Natural killer cell (primary cell): ENCODE measurements around the gene SMIM34. TPM values are rescaled to one million over a fixed set of nuclear protein-coding genes. Genes with fewer than 3 reads are reported as not detected.
A peak's percentile ranks its signal among the peaks of the same experiment; 100 is the strongest.
"Not testable (repeated sequence)": the region's sequence is repeated elsewhere in the genome, so short reads cannot be mapped to it uniquely, and the experiment has no call there.

Experiments used
- ATAC-seq, 3 donors: fragments of 150-1000 bp in 2 of 3; fragments of 200-7000 bp in 1 of 3; cut with Tn5 transposase; 1 replicate in 1 of 3; 2 replicates in 2 of 3; pipeline ENCODE4 v1.10.0; 2021; ENCODE audit warnings: mild to moderate bottlenecking in 2 of 3, moderate library complexity in 2 of 3
- DNase-seq, 2 donors: peaks; one replicate each; pipeline versions ENCODE4 v3.0.0 to v3.0.0-alpha.2; 2013 to 2021; ENCODE audit warnings: mixed read lengths in 1 of 2
- H3K27ac ChIP-seq: one replicate; pipeline ENCODE4 v1.5.1; 2013; ENCODE audit warnings: mild to moderate bottlenecking, low read length
- H3K27me3 ChIP-seq: one replicate; pipeline ENCODE4 v1.6.1; 2013; ENCODE audit warnings: low read length; ENCODE audit not compliant: control insufficient read depth, insufficient read depth
- H3K36me3 ChIP-seq: one replicate; pipeline ENCODE4 v1.6.1; 2013; ENCODE audit warnings: low read length; ENCODE audit not compliant: control insufficient read depth, insufficient read depth
- H3K4me1 ChIP-seq: one replicate; pipeline ENCODE4 v1.6.1; 2013; ENCODE audit warnings: low read length; ENCODE audit not compliant: control insufficient read depth, insufficient read depth
- H3K4me3 ChIP-seq: one replicate; pipeline ENCODE4 v1.5.1; 2013; ENCODE audit warnings: low read length
- H3K9me3 ChIP-seq: one replicate; pipeline ENCODE4 v1.6.1; 2013; ENCODE audit warnings: low read length; ENCODE audit not compliant: control insufficient read depth, insufficient read depth
- H3K27ac Mint-ChIP-seq, 2 donors: one replicate each; pipeline ENCODE4 v1.8.0; 2022; ENCODE audit warnings: mild to moderate bottlenecking in 2 of 2, mixed read lengths in 2 of 2, moderate library complexity in 1 of 2
- H3K27me3 Mint-ChIP-seq, 2 donors: one replicate each; pipeline ENCODE4 v1.8.0; 2022; ENCODE audit warnings: low read depth in 2 of 2, mixed read lengths in 2 of 2
- H3K36me3 Mint-ChIP-seq: one replicate; pipeline ENCODE4 v1.8.0; 2022; ENCODE audit warnings: mixed read lengths
- H3K4me1 Mint-ChIP-seq, 2 donors: one replicate each; pipeline ENCODE4 v1.8.0; 2022; ENCODE audit warnings: mixed read lengths in 2 of 2
- H3K4me3 Mint-ChIP-seq: one replicate; pipeline ENCODE4 v1.8.0; 2022; ENCODE audit warnings: mild to moderate bottlenecking, moderate library complexity, mixed read lengths
- H3K9me3 Mint-ChIP-seq, 2 donors: one replicate each; pipeline ENCODE4 v1.8.0; 2022; ENCODE audit warnings: mixed read lengths in 2 of 2
- WGBS: methylation state at CpG from one replicate; pipeline ENCODE4 v1.1.7; 2013; ENCODE audit warnings: missing lambda C conversion rate; ENCODE audit not compliant: insufficient coverage; 5-methylcytosine and 5-hydroxymethylcytosine counted together
- intact Hi-C: fragments of 100-400 bp; cut with micrococcal nuclease; formaldehyde crosslinking; loops from one replicate; pipeline ENCODE4 v1.14.2; 2022
- total RNA-seq, 4 donors: library from RNA; stranded (reverse); fragments of 120-200 nt in 1 of 4; gene quantifications; one replicate each; pipeline versions ENCODE4 v1.2.3 to v1.2.4, GENCODE V29; 2013 to 2022

The SMIM34 gene, protein sequence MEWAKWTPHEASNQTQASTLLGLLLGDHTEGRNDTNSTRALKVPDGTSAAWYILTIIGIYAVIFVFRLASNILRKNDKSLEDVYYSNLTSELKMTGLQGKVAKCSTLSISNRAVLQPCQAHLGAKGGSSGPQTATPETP
- total RNA-seq, result not detected
- total RNA-seq (2013), result not detected

- H3K27ac Mint-ChIP-seq, result not testable (repeated sequence)
Observed at GRCh38 chr21:34423805-34424204, at the start of gene SMIM34. Gene SMIM34 (minus strand): TSS chr21:34423951. CDS start chr21:34423839, 112 bp downstream.

DNA sequence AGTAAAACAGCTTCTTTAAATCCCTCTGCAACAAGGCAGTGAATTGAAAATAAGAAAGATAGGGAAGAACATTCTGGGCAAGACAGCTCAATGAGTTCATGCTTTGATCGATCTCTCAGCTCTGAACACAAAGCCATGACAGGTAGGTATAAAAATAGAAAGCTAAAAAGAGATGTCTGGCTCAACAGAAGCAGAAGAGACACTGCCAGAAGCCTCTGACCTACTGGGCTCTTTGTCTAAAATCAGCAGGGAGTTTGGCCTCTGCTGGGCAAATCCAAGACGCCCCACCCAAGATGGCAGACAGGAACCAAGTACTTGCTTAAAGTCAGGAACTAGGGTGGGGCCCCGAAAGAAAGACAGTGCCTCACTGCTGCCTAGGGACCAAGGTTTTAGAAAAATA is 43.6 kb upstream of the SMIM34 start:
- H3K36me3 Mint-ChIP-seq, H3K36me3 ChIP-seq, ATAC-seq, H3K4me1 Mint-ChIP-seq, H3K27ac ChIP-seq, H3K27ac Mint-ChIP-seq, H3K9me3 ChIP-seq, intact Hi-C loops, H3K4me3 ChIP-seq, H3K27me3 Mint-ChIP-seq, H3K4me1 ChIP-seq, H3K4me3 Mint-ChIP-seq, DNase-seq, H3K27me3 ChIP-seq, H3K9me3 Mint-ChIP-seq: not testable (repeated sequence)
- no CpG with 5 or more reads among the region's 3 CpGs for WGBS

More at GRCh38 chr21:34423805-34424204, at the start of gene SMIM34:
- H3K36me3 ChIP-seq, H3K9me3 ChIP-seq, ATAC-seq, H3K4me3 Mint-ChIP-seq, DNase-seq, H3K36me3 Mint-ChIP-seq, H3K4me1 ChIP-seq, H3K4me1 Mint-ChIP-seq, H3K27ac ChIP-seq, H3K27me3 ChIP-seq, H3K9me3 Mint-ChIP-seq, H3K4me3 ChIP-seq, intact Hi-C loops, H3K27me3 Mint-ChIP-seq: not testable (repeated sequence)
- WGBS, result no CpG with 5 or more reads among the region's 4 CpGs

GRCh38 chr21:34459426-34459825 is 35.7 kb upstream of the SMIM34 start:
- H3K36me3 Mint-ChIP-seq, H3K27ac Mint-ChIP-seq, H3K9me3 Mint-ChIP-seq, H3K4me3 ChIP-seq, H3K4me3 Mint-ChIP-seq, DNase-seq, H3K27me3 Mint-ChIP-seq, intact Hi-C loops, H3K36me3 ChIP-seq, H3K4me1 Mint-ChIP-seq, H3K27ac ChIP-seq, H3K27me3 ChIP-seq, H3K9me3 ChIP-seq, H3K4me1 ChIP-seq: not testable (repeated sequence)
- no CpG with 5 or more reads among the region's 36 CpGs for WGBS
- peak in 1 of 3 donors; percentile 44 for ATAC-seq

DNA sequence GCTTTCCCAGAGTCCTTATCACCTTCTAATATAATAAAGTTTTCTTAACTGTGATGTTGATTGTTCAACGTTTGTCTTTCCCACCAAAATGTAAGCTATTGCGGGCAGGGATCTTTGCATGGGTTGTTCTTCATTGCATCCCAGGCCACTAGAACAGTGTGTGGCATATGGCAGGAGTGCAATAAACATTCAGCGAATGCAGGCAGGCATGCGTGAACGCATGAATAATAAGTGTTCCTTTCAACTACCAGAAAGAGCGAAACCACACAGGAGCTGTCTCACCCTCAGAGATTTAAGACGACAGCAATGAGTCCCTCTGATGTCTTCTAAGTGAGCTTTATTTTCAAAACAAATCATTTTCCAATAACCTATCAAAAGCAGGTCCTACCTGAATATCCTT is 34.5 kb upstream of the SMIM34 start:
- H3K36me3 ChIP-seq, ATAC-seq, DNase-seq, H3K9me3 ChIP-seq, H3K27me3 Mint-ChIP-seq, H3K4me3 Mint-ChIP-seq, H3K27ac ChIP-seq, H3K9me3 Mint-ChIP-seq, H3K4me1 Mint-ChIP-seq, H3K27ac Mint-ChIP-seq, H3K4me3 ChIP-seq, H3K4me1 ChIP-seq, H3K27me3 ChIP-seq, H3K36me3 Mint-ChIP-seq, intact Hi-C loops: not testable (repeated sequence)
- WGBS, result no CpG with 5 or more reads among the region's 7 CpGs

DNA sequence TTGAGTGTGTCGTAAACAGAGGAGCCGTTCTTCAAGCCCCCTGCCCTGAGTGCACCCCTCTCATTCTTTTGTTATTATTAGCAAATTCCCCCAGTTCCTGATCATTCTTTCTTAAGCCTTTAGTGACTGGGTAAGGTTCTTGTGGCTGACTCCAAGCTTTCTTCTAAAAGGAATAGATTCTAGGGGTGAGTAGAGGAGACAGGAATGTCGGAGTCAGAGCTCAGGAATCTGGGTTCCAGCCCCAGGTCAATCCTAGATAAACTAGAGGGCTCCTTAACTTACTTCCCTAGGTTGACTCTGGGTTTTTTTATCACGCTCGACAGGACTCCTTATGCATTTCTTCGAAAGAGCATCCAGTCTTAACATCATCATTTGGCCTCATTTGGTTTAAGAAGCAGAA is 32.4 kb upstream of the SMIM34 start:
- H3K9me3 ChIP-seq, ATAC-seq, H3K4me1 Mint-ChIP-seq, H3K4me3 Mint-ChIP-seq, H3K36me3 ChIP-seq, H3K27me3 Mint-ChIP-seq, H3K4me3 ChIP-seq, H3K27ac Mint-ChIP-seq, H3K27me3 ChIP-seq, DNase-seq, intact Hi-C loops, H3K9me3 Mint-ChIP-seq, H3K27ac ChIP-seq, H3K36me3 Mint-ChIP-seq, H3K4me1 ChIP-seq: not testable (repeated sequence)
- WGBS, result no CpG with 5 or more reads among the region's 6 CpGs

GRCh38 chr21:34455628-34456027 is 31.9 kb upstream of the SMIM34 start:
- H3K27me3 ChIP-seq, DNase-seq, intact Hi-C loops, H3K27ac Mint-ChIP-seq, H3K9me3 Mint-ChIP-seq, H3K27ac ChIP-seq, ATAC-seq, H3K4me1 Mint-ChIP-seq, H3K4me3 ChIP-seq, H3K27me3 Mint-ChIP-seq, H3K36me3 ChIP-seq, H3K4me1 ChIP-seq, H3K9me3 ChIP-seq, H3K4me3 Mint-ChIP-seq, H3K36me3 Mint-ChIP-seq: not testable (repeated sequence)
- no CpG with 5 or more reads among the region's 10 CpGs for WGBS

DNA sequence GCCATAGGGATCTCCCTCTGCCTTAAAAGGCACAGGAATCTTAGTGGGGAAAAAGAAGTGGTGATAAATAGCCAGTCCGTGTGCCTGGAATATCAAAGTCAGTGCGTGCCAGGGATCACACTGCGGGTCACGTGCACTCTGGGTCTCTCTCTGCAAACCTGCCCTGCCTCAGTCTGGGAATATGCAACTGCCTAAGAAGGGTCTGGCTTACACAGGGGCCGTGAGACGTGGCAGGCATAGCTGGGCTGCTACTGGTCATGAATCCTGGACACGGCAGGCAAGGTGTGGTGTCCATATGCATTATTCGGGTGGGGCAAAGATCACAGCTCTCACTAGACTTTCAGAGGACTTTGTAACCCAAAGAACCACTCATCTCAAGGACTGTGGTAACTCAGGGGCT is 23.3 kb upstream of the SMIM34 start:
- H3K36me3 ChIP-seq, ATAC-seq, H3K4me1 Mint-ChIP-seq, H3K27me3 ChIP-seq, H3K36me3 Mint-ChIP-seq, H3K27ac ChIP-seq, DNase-seq, H3K4me3 Mint-ChIP-seq, H3K27me3 Mint-ChIP-seq, H3K9me3 Mint-ChIP-seq, H3K27ac Mint-ChIP-seq, H3K4me3 ChIP-seq, intact Hi-C loops, H3K9me3 ChIP-seq, H3K4me1 ChIP-seq: not testable (repeated sequence)
- WGBS, result no CpG with 5 or more reads among the region's 8 CpGs

GRCh38 chr21:34443486-34443885 is 19.7 kb upstream of the SMIM34 start:
- H3K9me3 Mint-ChIP-seq, H3K27me3 Mint-ChIP-seq, intact Hi-C loops, H3K4me1 Mint-ChIP-seq, H3K4me3 Mint-ChIP-seq, H3K27me3 ChIP-seq, H3K36me3 ChIP-seq, H3K4me3 ChIP-seq, H3K27ac Mint-ChIP-seq, H3K36me3 Mint-ChIP-seq, DNase-seq, H3K9me3 ChIP-seq, H3K27ac ChIP-seq, H3K4me1 ChIP-seq: not testable (repeated sequence)
- no CpG with 5 or more reads among the region's 4 CpGs for WGBS
- peak; percentile 53 to 74 (median 66) for ATAC-seq
